GM12878 (cell line): ENCODE measurements around the gene SFMBT1. TPM values are rescaled to one million over a fixed set of nuclear protein-coding genes. Genes with fewer than 3 reads are reported as not detected.

Source experiments
- ATAC-seq: fragments of 200-7000 bp; cut with Tn5 transposase; 3 replicates; pipeline ENCODE4 v1.9.1; 2020; ENCODE audit warnings: mild to moderate bottlenecking, moderate library complexity
- BruUV-seq: library from RNA; stranded (reverse); fragments of 400-500 nt; replicated peaks from 2 replicates; lab custom pipeline; 2021; lab: Mats Ljungman, UMichigan
- CTCF ChIA-PET: fragments of 300-600 bp; sonication (Branson Sonifier 250); formaldehyde crosslinking; extraction: SDS; loops from one replicate; lab custom pipeline; 2021; ENCODE audit warnings: inconsistent platforms; lab: Yijun Ruan, JAX
- POLR2A ChIA-PET: fragments of 350-600 bp; formaldehyde crosslinking; extraction: SDS; loops from one replicate; lab custom pipeline; 2021; ENCODE audit warnings: inconsistent platforms; lab: Charles Lee
- RAD21 ChIA-PET: fragments of 300-600 bp; sonication (Branson Sonifier 250); formaldehyde crosslinking; loops from one replicate; lab custom pipeline; 2023; ENCODE audit warnings: antibody characterized with exemption; ENCODE audit not compliant: unreplicated experiment; lab: Charles Lee
- SMC1A ChIA-PET: fragments of 300-600 bp; sonication (Branson Sonifier 250); formaldehyde crosslinking; loops from one replicate; lab custom pipeline; 2023; ENCODE audit not compliant: unreplicated experiment, uncharacterized antibody; lab: Charles Lee
- DNase-seq: peaks from one replicate; pipeline ENCODE4 v3.0.0-alpha.2; 2011; ENCODE audit warnings: low read depth, low spot score
- FAIRE-seq: peaks from 3 replicates; lab custom pipeline; 2011; peaks lifted over from hg19 to GRCh38; lab: Jason Lieb, UNC
- H2AFZ ChIP-seq: 2 replicates; pipeline ENCODE4 v1.6.0; 2011; ENCODE audit warnings: low read depth, low read length, control low read depth; ENCODE audit not compliant: control insufficient read depth
- H3K27ac ChIP-seq: 2 replicates; pipeline ENCODE4 v1.5.1; 2011; ENCODE audit warnings: control low read depth; ENCODE audit not compliant: control insufficient read depth, insufficient read depth
- H3K27me3 ChIP-seq, 2 experiments: replicated peaks in 1 of 2; 2 replicates each; pipeline versions ENCODE4 v1.6.0 to v1.6.1; 2011; ENCODE audit warnings: low read length in 1 of 2; ENCODE audit not compliant: control insufficient read depth in 2 of 2, insufficient read depth in 2 of 2
- H3K36me3 ChIP-seq, 2 experiments: 2 replicates each; pipeline ENCODE4 v1.5.1; 2011; ENCODE audit warnings: low read length in 1 of 2; ENCODE audit not compliant: control insufficient read depth in 2 of 2, insufficient read depth in 2 of 2
- H3K4me1 ChIP-seq: 2 replicates; pipeline ENCODE4 v1.6.1; 2011; ENCODE audit warnings: mild to moderate bottlenecking, low read length, moderate library complexity, mixed read lengths; ENCODE audit not compliant: control insufficient read depth, insufficient read depth
- H3K4me2 ChIP-seq: 2 replicates; pipeline ENCODE4 v1.6.0; 2011; ENCODE audit warnings: control low read depth; ENCODE audit not compliant: control insufficient read depth, insufficient read depth
- H3K4me3 ChIP-seq: fragments of 200-600 bp; sonication (generic); 2 replicates; pipeline ENCODE4 v1.5.1; 2016
- H3K79me2 ChIP-seq: 2 replicates; pipeline ENCODE4 v1.6.0; 2011; ENCODE audit warnings: low read length; ENCODE audit not compliant: control insufficient read depth, insufficient read depth
- H3K9ac ChIP-seq: 2 replicates; pipeline ENCODE4 v1.8.0; 2011; ENCODE audit warnings: low read length, control low read depth, mixed read lengths; ENCODE audit not compliant: control insufficient read depth, insufficient read depth
- H3K9me3 ChIP-seq: replicated peaks from 3 replicates; pipeline ENCODE4 v1.5.1; 2011; ENCODE audit warnings: mild to moderate bottlenecking, low read length; ENCODE audit not compliant: control insufficient read depth, insufficient read depth
- H4K20me1 ChIP-seq: 2 replicates; pipeline ENCODE4 v1.6.0; 2011; ENCODE audit not compliant: control insufficient read depth, insufficient read depth
- ELK1 ChIP-seq: IDR thresholded peaks from 2 replicates; pipeline ENCODE4 v1.6.1; 2012; ENCODE audit warnings: low read depth, low read length, improper control_type of control experiment
- KLF5 ChIP-seq: fragments of 450-650 bp; IDR thresholded peaks from 2 replicates; pipeline ENCODE4 v1.6.1; 2014; ENCODE audit warnings: mild to moderate bottlenecking; ENCODE audit not compliant: partially characterized antibody
- MLLT1 ChIP-seq: fragments of 450-650 bp; IDR thresholded peaks from 2 replicates; pipeline ENCODE4 v1.6.1; 2016; ENCODE audit warnings: mild to moderate bottlenecking
- PML ChIP-seq: IDR thresholded peaks from 2 replicates; pipeline ENCODE4 v1.6.1; 2012; ENCODE audit warnings: low read length, inconsistent platforms
- POLR2AphosphoS5 ChIP-seq: IDR thresholded peaks from 2 replicates; pipeline ENCODE4 v1.6.1; 2011; ENCODE audit warnings: mild to moderate bottlenecking, low read length, inconsistent platforms
- SREBF2 ChIP-seq: IDR thresholded peaks from 2 replicates; pipeline ENCODE4 v1.6.1; 2012; ENCODE audit warnings: mild to moderate bottlenecking, low read length
- TCF3 ChIP-seq: IDR thresholded peaks from 2 replicates; pipeline ENCODE4 v1.6.1; 2012; ENCODE audit warnings: low read depth, mild to moderate bottlenecking, low read length, borderline replicate concordance; ENCODE audit not compliant: insufficient read depth
- ZNF207 ChIP-seq: fragments of 450-650 bp; IDR thresholded peaks from 2 replicates; pipeline ENCODE4 v1.6.1; 2014; ENCODE audit warnings: antibody characterized with exemption, mild to moderate bottlenecking, borderline replicate concordance
- WGBS: methylation state at CpG from one replicate; pipeline ENCODE4 v1.1.6; 2016; ENCODE audit warnings: low lambda C conversion rate; ENCODE audit not compliant: insufficient replicate concordance, insufficient coverage; ENCODE audit errors: missing lambda C conversion rate; 5-methylcytosine and 5-hydroxymethylcytosine counted together
- in situ Hi-C: fragments of 300-500 bp; cut with MboI; formaldehyde crosslinking; loops from 9 replicates; pipeline ENCODE4 v1.14.3; 2018; ENCODE audit warnings: mixed read lengths
- intact Hi-C: fragments of 100-400 bp; cut with micrococcal nuclease; formaldehyde crosslinking; loops from one replicate; pipeline ENCODE4 v1.14.2; 2022; ENCODE audit not compliant: unreplicated experiment
- polyA plus RNA-seq, 11 experiments: library from polyadenylated mRNA; depleted of rRNA in 4 of 11; unstranded in 6 of 11; stranded (reverse) in 5 of 11; fragments of >200 nt; fragmentation: Nextera tagmentation in 4 of 11; fragmentation: Illumina TruSeq in 1 of 11; extraction: Ambion mirVana in 4 of 11; extraction: Trizol in 1 of 11; gene quantifications; 1 replicate in 1 of 11; 2 replicates in 10 of 11; pipeline versions ENCODE4 v1.2.1 to v1.2.3, GENCODE V29; 2011 to 2016; ENCODE audit warnings: inconsistent platforms in 2 of 11, missing spikeins in 2 of 11, low read depth in 1 of 11
- total RNA-seq, 4 experiments: library from RNA; depleted of rRNA in 3 of 4; stranded (reverse); fragments of >200 nt in 3 of 4; fragmentation: Illumina TruSeq in 1 of 4; extraction: Trizol in 1 of 4; gene quantifications; 2 replicates each; pipeline versions ENCODE4 v1.2.1 to v1.2.3, GENCODE V29; 2013 to 2021
- TF ChIP-seq, protein P1 (sequence below): IDR thresholded peaks from 2 replicates; pipeline ENCODE4 v1.6.1; 2011; ENCODE audit warnings: borderline replicate concordance, low read depth, mild to moderate bottlenecking, moderate library complexity, low read length; ENCODE audit not compliant: insufficient read depth, poor library complexity, severe bottlenecking
- TF ChIP-seq, protein P2 (sequence below): fragments of 450-650 bp; IDR thresholded peaks from 2 replicates; pipeline ENCODE4 v1.6.1; 2017; ENCODE audit warnings: mild to moderate bottlenecking, moderate library complexity
- TF ChIP-seq, protein P3 (sequence below): fragments of 450-650 bp; IDR thresholded peaks from 2 replicates; pipeline ENCODE4 v1.6.1; 2017; ENCODE audit warnings: borderline replicate concordance

SFMBT1 gene
- total and polyA plus RNA-seq, 10 of the 15 experiments (the other 5 are each of a cell fraction or from before 2014, with no cell fraction given): 3.2 to 19.5 (median 11.4) TPM

DNA sequence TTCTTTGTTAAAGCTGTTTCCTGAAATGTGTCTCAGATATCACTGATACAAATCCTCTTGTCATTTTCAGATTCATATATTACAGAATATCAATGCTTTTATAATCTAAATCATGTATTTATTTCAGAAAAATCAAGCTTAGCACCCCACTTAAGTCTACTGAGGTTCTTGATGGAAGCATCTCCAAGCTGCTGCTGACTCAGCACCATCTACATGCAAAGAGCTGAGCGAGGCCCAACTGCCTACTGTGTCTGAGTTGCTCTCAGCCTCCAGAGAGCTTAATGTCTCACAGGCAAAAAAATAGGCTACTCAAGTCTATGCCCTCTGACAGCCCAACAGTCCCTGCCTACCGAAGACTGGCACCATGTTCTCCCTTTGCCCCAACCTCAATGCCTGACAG, 119.3 kb downstream of the SFMBT1 start:
- H3K36me3 ChIP-seq: peaks cover 0 to 1% of the 10 kb centered on the region in 2 experiments; a peak in 3 of 4 replicates
- H3K9me3 ChIP-seq: no peaks in the 10 kb centered on the region
- no peaks in the 10 kb centered on the region for H3K79me2 ChIP-seq
- FAIRE-seq (no peak), ATAC-seq (no peak), DNase-seq (no peak)
- no peak overlapping the region for H3K4me2 ChIP-seq
- no peak overlapping the region for H3K4me3 ChIP-seq
- no peak overlapping the region for H2AFZ ChIP-seq
- no peaks in the 10 kb centered on the region for H4K20me1 ChIP-seq
- RAD21 ChIA-PET: interaction anchor here (1.2 kb wide), 1 partner anchor 119 kb away, joined by 3 read pairs; the partner anchor contains the start of gene SFMBT1
- no peaks in the 10 kb centered on the region for H3K4me1 ChIP-seq
- H3K27me3 ChIP-seq: no peaks in the 10 kb centered on the region
- CTCF ChIA-PET: interaction anchor here (1.0 to 5.3 kb wide), 5 partner anchors 11 to 61 kb away, joined by 3 to 28 read pairs (median 3); no protein-coding TSS in a partner anchor
- POLR2A ChIA-PET: no interaction called here
- H3K9ac ChIP-seq: no peak overlapping the region
- SMC1A ChIA-PET: interaction anchor here (0.6 to 1.6 kb wide), 10 partner anchors 8 to 209 kb away, joined by 3 to 4 read pairs (median 3); no protein-coding TSS in a partner anchor
- intact Hi-C loops (no loop called here), in situ Hi-C loops (no loop called here)
- no TSS peak for BruUV-seq
- H3K27ac ChIP-seq: no peak overlapping the region
- WGBS: 100% methylated on average over 2 of the region's 2 CpGs
- no peak for TF ChIP-seq MLLT1
- TF ChIP-seq ELK1: no peak
- TF ChIP-seq ZNF207: no peak
- TF ChIP-seq TCF3: no peak
- TF ChIP-seq PML: no peak
- TF ChIP-seq KLF5: no peak
- TF ChIP-seq, protein P1, sequence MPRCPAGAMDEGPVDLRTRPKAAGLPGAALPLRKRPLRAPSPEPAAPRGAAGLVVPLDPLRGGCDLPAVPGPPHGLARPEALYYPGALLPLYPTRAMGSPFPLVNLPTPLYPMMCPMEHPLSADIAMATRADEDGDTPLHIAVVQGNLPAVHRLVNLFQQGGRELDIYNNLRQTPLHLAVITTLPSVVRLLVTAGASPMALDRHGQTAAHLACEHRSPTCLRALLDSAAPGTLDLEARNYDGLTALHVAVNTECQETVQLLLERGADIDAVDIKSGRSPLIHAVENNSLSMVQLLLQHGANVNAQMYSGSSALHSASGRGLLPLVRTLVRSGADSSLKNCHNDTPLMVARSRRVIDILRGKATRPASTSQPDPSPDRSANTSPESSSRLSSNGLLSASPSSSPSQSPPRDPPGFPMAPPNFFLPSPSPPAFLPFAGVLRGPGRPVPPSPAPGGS: no peak
- TF ChIP-seq POLR2AphosphoS5: no peak
- TF ChIP-seq, protein P2, sequence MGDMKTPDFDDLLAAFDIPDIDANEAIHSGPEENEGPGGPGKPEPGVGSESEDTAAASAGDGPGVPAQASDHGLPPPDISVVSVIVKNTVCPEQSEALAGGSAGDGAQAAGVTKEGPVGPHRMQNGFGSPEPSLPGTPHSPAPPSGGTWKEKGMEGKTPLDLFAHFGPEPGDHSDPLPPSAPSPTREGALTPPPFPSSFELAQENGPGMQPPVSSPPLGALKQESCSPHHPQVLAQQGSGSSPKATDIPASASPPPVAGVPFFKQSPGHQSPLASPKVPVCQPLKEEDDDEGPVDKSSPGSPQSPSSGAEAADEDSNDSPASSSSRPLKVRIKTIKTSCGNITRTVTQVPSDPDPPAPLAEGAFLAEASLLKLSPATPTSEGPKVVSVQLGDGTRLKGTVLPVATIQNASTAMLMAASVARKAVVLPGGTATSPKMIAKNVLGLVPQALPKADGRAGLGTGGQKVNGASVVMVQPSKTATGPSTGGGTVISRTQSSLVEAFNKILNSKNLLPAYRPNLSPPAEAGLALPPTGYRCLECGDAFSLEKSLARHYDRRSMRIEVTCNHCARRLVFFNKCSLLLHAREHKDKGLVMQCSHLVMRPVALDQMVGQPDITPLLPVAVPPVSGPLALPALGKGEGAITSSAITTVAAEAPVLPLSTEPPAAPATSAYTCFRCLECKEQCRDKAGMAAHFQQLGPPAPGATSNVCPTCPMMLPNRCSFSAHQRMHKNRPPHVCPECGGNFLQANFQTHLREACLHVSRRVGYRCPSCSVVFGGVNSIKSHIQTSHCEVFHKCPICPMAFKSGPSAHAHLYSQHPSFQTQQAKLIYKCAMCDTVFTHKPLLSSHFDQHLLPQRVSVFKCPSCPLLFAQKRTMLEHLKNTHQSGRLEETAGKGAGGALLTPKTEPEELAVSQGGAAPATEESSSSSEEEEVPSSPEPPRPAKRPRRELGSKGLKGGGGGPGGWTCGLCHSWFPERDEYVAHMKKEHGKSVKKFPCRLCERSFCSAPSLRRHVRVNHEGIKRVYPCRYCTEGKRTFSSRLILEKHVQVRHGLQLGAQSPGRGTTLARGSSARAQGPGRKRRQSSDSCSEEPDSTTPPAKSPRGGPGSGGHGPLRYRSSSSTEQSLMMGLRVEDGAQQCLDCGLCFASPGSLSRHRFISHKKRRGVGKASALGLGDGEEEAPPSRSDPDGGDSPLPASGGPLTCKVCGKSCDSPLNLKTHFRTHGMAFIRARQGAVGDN: no peak
- no peak for TF ChIP-seq SREBF2
- TF ChIP-seq, protein P3, sequence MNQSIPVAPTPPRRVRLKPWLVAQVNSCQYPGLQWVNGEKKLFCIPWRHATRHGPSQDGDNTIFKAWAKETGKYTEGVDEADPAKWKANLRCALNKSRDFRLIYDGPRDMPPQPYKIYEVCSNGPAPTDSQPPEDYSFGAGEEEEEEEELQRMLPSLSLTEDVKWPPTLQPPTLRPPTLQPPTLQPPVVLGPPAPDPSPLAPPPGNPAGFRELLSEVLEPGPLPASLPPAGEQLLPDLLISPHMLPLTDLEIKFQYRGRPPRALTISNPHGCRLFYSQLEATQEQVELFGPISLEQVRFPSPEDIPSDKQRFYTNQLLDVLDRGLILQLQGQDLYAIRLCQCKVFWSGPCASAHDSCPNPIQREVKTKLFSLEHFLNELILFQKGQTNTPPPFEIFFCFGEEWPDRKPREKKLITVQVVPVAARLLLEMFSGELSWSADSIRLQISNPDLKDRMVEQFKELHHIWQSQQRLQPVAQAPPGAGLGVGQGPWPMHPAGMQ: no peak
